GM21390 (cell line): ENCODE results near the gene SERAC1.

Experiments used
- ATAC-seq: cut with Tn5 transposase; IDR thresholded peaks from one replicate; pipeline ENCODE4 v1.9.1; 2021; ENCODE audit not compliant: unreplicated experiment

SERAC1 gene

GRCh38 chr6:158060455-158061360, 107.4 kb downstream of the SERAC1 start:
- no peak for ATAC-seq
